ENCODE results near the gene CAMK2B.

GRCh38 chr7:44306606-44307005 lies 18.8 kb downstream of the CAMK2B start:
- TF ChIP-seq EP300 (IDR thresholded peaks at IDR 0.05) (no peak), CTCF (IDR thresholded peaks at IDR 0.05) (no peak), POLR2A (IDR thresholded peaks at IDR 0.05) (no peak)
